HT-29 (cell line): ENCODE data around the gene RANGAP1. TPM values are rescaled to one million over a fixed set of nuclear protein-coding genes. Genes with fewer than 3 reads are reported as not detected.

ENCODE experiments used
- DNase-seq: peaks from one replicate; pipeline ENCODE4 v3.0.0-alpha.2; 2015; ENCODE audit warnings: low spot score
- total RNA-seq: library from RNA; depleted of rRNA; stranded (reverse); fragments of >200 nt; shearing (Covaris generic); gene quantifications from 2 replicates; pipeline ENCODE4 v1.2.3, GENCODE V29; 2014

Gene RANGAP1
- total RNA-seq, 1 experiment from 2014 or later: 81.2 TPM

DNA sequence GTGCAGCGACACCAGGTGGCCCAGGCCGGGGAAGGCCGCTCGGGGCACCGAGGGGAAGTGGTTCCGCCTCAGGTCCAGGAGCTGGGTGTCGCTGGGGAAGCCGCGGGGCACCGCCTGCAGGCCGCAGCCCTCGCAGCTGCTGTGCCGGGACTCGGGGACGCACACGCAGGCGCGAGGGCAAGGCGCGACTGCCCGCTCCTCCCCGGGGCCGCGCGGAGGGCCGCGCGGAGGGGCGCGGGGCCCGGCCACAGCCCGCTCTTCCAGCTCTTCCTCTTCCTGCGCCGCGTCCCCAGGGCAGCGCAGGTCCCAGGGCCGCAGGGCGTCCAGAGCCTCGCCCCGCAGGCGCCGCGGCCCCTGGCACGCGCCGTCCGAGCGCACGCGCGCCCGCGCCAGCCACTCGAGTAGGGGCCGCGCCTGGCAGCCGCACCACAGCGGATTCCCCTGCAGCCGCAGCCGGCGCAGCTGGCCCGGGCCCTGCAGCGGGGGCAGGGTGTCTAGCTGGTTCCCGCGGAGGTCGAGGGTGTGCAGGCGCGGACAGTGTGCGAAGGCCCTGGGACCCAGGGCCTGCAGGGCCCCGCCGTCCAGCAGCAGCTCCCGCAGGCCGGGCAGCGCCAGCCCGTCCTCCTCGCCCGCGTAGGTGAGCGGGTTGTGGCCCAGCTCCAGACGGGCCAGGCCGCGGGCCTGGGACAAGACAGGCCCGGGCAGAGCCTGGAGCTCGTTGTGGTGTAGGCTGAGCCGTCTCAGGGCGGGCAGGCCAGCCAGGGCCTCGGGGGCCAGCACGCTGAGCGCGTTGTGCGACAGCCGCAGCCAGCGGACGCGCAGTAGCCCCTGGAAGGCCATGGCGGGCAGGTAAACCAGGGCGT lies 48.0 kb downstream of the RANGAP1 start:
- peak; percentile 76 for DNase-seq

- no peak for DNase-seq
Measured at GRCh38 chr22:41237036-41237706, 48.8 kb downstream of the RANGAP1 start.

DNA sequence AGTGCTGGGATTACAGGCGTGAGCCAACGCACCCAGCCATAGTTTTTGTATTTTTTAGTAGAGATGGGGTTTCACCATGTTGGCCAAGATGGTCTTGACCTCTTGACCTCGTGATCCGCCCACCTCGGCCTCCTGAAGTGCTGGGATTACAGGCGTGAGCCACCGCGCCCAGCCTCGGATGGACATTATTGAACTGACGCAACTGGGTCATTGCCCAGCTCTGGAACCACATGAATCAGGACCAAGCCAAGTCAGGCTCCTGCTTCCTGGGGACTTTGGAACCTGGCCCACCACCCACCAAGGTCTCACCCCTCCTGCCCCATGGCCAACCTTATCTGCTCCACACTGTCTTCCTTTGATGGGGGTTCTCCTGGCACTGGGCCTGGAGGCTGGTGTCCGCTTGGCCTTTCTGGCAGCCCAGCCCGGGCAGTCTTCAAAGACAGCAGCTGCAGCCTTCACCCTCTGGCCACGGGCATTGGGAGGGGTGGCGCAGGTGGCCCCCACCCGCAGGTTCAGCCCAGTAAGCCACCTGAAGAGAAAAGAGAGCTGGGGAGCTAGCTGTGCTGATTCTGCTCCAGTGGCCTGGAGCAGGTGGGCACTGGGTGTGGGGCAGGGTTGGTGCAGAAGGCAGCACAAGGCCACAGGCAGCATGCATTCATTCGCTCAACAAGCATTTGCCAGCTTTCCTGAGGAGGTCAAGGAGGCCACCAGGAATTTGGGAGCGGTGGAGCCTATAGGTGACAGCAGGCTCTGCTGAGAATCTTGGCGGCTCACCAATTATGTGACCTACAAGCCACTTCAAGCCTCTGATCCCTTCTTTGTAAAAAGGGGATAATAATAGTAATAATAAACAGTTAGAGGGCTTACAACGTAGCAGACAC lies 50.9 kb downstream of the RANGAP1 start:
- DNase-seq: no peak

GRCh38 chr22:41231369-41231768 lies 54.6 kb downstream of the RANGAP1 start:
- DNase-seq: no peak

DNA sequence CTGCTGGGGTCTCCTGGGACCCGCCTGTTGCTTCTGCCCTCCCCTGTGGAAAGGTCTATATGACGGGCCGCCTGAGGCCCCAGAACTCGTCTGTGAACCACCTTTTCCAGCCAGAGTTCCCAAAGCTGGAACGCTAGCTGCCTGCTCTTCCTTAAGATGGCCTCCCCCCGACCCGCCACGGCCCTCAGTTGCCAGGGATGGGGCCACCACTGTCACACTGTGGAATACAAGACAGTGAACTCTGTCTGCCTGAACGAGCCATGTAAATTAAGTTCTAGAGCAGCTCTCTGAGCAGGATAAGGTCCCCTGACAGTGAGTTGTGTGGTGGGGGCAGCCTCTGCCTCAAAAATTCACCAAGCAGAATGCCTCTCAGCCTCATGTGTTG lies 55.6 kb downstream of the RANGAP1 start:
- no peak for DNase-seq

- no peak for DNase-seq
Measured at GRCh38 chr22:41229730-41230400, 56.1 kb downstream of the RANGAP1 start.

DNA sequence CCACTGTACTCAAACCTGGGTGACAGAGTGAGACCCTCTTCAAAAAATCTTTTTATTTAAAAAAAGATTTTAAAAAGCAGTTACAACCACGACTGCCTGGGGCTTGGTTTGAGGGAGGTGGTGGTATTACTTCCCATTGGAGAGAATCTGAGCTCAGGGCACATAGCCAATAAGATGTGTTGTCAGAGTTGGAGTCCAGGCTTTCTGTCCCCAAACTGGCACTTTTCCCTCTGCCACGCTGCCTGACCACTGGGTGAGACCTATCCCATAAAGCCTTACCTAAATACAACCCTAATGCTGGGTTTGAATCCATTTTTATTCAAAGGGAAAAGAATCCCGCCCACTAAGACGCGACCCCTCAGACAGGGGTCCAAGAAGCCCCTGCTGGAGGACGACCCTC lies 56.8 kb downstream of the RANGAP1 start:
- DNase-seq: no peak

- DNase-seq: no peak
Measured at GRCh38 chr22:41226723-41227655, 59.0 kb downstream of the RANGAP1 start.

DNA sequence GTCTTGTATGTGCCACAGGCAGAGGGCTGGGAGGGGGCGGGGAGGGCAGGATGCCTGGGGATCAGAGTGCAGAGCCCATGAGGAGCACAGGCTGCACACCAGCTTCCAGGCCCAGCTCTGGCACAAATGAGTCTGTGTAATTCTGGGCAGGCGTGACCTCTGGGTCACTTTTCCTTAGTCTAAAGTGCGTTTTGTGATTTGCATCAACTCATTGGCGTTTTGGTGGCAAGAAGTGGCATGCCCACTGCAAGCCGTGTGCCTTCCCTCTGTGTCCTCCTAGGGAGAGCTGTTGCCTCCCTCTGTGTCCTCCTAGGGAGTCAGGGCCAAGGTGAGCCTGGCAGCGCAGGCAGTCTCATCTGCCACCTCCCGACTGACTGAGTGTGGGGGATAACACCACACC lies 62.5 kb downstream of the RANGAP1 start:
- no peak for DNase-seq

- DNase-seq: no peak
Measured at GRCh38 chr22:41222846-41223507, 63.0 kb downstream of the RANGAP1 start.

- DNase-seq: no peak
Measured at GRCh38 chr22:41217553-41218157, 68.3 kb downstream of the RANGAP1 start.

- no peak for DNase-seq
Measured at GRCh38 chr22:41216984-41217383, 69.0 kb downstream of the RANGAP1 start.

- DNase-seq: no peak
Measured at GRCh38 chr22:41215926-41216325, 70.1 kb downstream of the RANGAP1 start.

GRCh38 chr22:41215409-41215808 lies 70.6 kb downstream of the RANGAP1 start:
- DNase-seq: no peak

DNA sequence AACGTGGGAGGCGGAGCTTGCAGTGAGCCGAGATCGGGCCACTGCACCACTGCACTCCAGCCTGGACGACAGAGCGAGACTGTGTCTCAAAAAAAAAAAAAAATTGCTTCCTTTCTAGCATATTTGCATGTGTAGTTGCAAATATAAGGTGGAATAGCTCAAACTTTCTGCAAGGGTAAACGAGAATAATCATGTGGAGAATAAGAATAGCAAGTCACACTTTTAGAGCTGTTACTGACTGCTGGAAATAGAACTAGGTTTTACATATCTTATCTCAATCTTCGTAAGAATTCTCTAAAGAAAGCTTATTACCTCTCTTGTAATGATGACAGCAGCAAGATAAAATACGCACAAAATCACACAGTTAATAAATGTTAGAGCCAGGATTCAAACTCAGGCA lies 79.3 kb downstream of the RANGAP1 start:
- no peak for DNase-seq

- peak; percentile 92 for DNase-seq
Measured at GRCh38 chr22:41204992-41205900, 80.7 kb downstream of the RANGAP1 start, which contains the start of gene L3MBTL2. TSS of gene L3MBTL2 (plus strand) at chr22:41205312. CDS start at chr22:41205363, 51 bp downstream.

- DNase-seq: no peak
Measured at GRCh38 chr22:41204066-41204465, 81.9 kb downstream of the RANGAP1 start.

- DNase-seq: no peak
Measured at GRCh38 chr22:41203118-41203517, 82.9 kb downstream of the RANGAP1 start.
